HL-60 (cell line): Measurements from ENCODE around the gene NTRK2.

ENCODE experiments used
- DNase-seq, 2 experiments: peaks; one replicate each; pipeline ENCODE4 v3.0.0-alpha.2; 2010 to 2020; ENCODE audit warnings: low read depth in 1 of 2, low spot score in 1 of 2
- H3K27ac ChIP-seq: fragments of 250-450 bp; sonication (Bioruptor Pico); replicated peaks from 2 replicates; pipeline ENCODE4 v1.5.1; 2020; ENCODE audit warnings: mild to moderate bottlenecking, moderate library complexity
- H3K27me3 ChIP-seq: fragments of 250-450 bp; sonication (Bioruptor Pico); 2 replicates; pipeline ENCODE4 v1.5.1; 2021; ENCODE audit warnings: mild to moderate bottlenecking, moderate library complexity; ENCODE audit not compliant: insufficient read depth, poor library complexity, severe bottlenecking
- H3K4me3 ChIP-seq: replicated peaks from 2 replicates; pipeline ENCODE4 v1.5.1; 2011; ENCODE audit warnings: mild to moderate bottlenecking, control low read depth, low read length; ENCODE audit not compliant: insufficient read depth
- CTCF ChIP-seq: IDR thresholded peaks from one replicate; pipeline ENCODE4 v1.5.1; 2011; ENCODE audit warnings: low read length, control low read depth, inconsistent platforms; ENCODE audit not compliant: insufficient read depth
- GABPA ChIP-seq: IDR thresholded peaks from 2 replicates; pipeline ENCODE4 v1.6.1; 2012; ENCODE audit warnings: low read depth
- POLR2AphosphoS5 ChIP-seq: IDR thresholded peaks from 2 replicates; pipeline ENCODE4 v1.6.1; 2012; ENCODE audit warnings: low read depth
- SPI1 ChIP-seq: IDR thresholded peaks from 2 replicates; pipeline ENCODE4 v1.6.1; 2012; ENCODE audit warnings: low read depth, mild to moderate bottlenecking, borderline replicate concordance
- TF ChIP-seq, protein P1 (sequence below): IDR thresholded peaks from 2 replicates; pipeline ENCODE4 v1.6.1; 2012; ENCODE audit warnings: low read depth; ENCODE audit not compliant: insufficient replicate concordance

Gene NTRK2

DNA sequence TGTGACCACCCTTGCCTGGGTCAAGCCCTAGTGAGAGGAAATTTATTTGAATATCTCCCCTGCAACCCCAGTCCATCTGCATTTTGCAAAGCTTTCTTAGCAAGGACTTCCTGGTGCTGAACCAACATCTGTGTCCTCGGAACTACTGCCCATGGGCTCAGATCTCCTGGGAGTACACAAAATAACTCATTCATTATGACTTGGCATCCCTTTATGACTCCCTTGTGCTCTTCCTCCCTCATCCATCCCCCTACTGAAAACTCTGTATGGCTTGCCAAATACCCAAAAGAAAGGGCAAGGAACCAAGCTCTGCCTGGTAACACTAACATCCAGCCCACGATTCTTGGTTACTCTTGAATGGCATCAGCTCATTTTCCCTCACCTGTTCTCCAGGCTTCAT lies 368.5 kb downstream of the NTRK2 start:
- H3K4me3 ChIP-seq = no peak overlapping the region
- H3K27me3 ChIP-seq = peaks cover 10% of the 10 kb centered on the region
- no peak overlapping the region for H3K27ac ChIP-seq
- DNase-seq = no peak
- TF ChIP-seq CTCF (no peak), POLR2AphosphoS5 (no peak), SPI1 (no peak), GABPA (no peak)
- TF ChIP-seq, protein P1, sequence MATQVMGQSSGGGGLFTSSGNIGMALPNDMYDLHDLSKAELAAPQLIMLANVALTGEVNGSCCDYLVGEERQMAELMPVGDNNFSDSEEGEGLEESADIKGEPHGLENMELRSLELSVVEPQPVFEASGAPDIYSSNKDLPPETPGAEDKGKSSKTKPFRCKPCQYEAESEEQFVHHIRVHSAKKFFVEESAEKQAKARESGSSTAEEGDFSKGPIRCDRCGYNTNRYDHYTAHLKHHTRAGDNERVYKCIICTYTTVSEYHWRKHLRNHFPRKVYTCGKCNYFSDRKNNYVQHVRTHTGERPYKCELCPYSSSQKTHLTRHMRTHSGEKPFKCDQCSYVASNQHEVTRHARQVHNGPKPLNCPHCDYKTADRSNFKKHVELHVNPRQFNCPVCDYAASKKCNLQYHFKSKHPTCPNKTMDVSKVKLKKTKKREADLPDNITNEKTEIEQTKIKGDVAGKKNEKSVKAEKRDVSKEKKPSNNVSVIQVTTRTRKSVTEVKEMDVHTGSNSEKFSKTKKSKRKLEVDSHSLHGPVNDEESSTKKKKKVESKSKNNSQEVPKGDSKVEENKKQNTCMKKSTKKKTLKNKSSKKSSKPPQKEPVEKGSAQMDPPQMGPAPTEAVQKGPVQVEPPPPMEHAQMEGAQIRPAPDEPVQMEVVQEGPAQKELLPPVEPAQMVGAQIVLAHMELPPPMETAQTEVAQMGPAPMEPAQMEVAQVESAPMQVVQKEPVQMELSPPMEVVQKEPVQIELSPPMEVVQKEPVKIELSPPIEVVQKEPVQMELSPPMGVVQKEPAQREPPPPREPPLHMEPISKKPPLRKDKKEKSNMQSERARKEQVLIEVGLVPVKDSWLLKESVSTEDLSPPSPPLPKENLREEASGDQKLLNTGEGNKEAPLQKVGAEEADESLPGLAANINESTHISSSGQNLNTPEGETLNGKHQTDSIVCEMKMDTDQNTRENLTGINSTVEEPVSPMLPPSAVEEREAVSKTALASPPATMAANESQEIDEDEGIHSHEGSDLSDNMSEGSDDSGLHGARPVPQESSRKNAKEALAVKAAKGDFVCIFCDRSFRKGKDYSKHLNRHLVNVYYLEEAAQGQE = no peak

- H3K4me3 ChIP-seq = no peak overlapping the region
- H3K27ac ChIP-seq = no peak overlapping the region
- DNase-seq = no peak
- peaks cover 7% of the 10 kb centered on the region for H3K27me3 ChIP-seq
- TF ChIP-seq GABPA (no peak), CTCF (no peak), POLR2AphosphoS5 (no peak), SPI1 (no peak)
- TF ChIP-seq, protein P1 = no peak
Measured at GRCh38 chr9:85038824-85039608, 369.5 kb downstream of the NTRK2 start.

- no peak overlapping the region for H3K27ac ChIP-seq
- TF ChIP-seq GABPA (no peak), POLR2AphosphoS5 (no peak), SPI1 (no peak), CTCF (no peak)
- TF ChIP-seq, protein P1 = no peak
- H3K4me3 ChIP-seq = no peak overlapping the region
- peaks cover 6% of the 10 kb centered on the region for H3K27me3 ChIP-seq
- no peak for DNase-seq
Measured at GRCh38 chr9:85040146-85040545, 370.6 kb downstream of the NTRK2 start.
